SU-DHL-6 (cell line): Measurements from ENCODE around the gene ATOSA.

ENCODE experiments used
- H2AFZ ChIP-seq: fragments of 200-600 bp; sonication (generic); 2 replicates; pipeline ENCODE4 v1.6.1; 2014; ENCODE audit warnings: low read depth, mild to moderate bottlenecking, moderate library complexity, mixed read lengths, antibody characterized with exemption, low read length; ENCODE audit not compliant: severe bottlenecking
- H3F3A ChIP-seq: fragments of 200-600 bp; shearing (Covaris generic); 2 replicates; pipeline ENCODE4 v1.6.0; 2016; ENCODE audit warnings: antibody characterized with exemption, mild to moderate bottlenecking; ENCODE audit not compliant: insufficient read depth
- H3K27ac ChIP-seq: fragments of 200-600 bp; sonication (generic); 2 replicates; pipeline ENCODE4 v1.5.1; 2016; ENCODE audit warnings: low read depth, mild to moderate bottlenecking, low read length, moderate library complexity, mixed read lengths
- H3K27me3 ChIP-seq: fragments of 200-600 bp; sonication (generic), shearing (Covaris generic); 2 replicates; pipeline ENCODE4 v1.6.0; 2014; ENCODE audit warnings: mild to moderate bottlenecking, low read length
- H3K36me3 ChIP-seq: fragments of 200-600 bp; sonication (generic); 2 replicates; pipeline ENCODE4 v1.6.1; 2014; ENCODE audit warnings: mild to moderate bottlenecking, low read length, mixed read lengths
- H3K4me2 ChIP-seq: fragments of 300-600, 200-600 bp; shearing (Covaris generic), sonication (generic); 2 replicates; pipeline ENCODE4 v1.6.0; 2014; ENCODE audit warnings: low read length, low read depth, mild to moderate bottlenecking; ENCODE audit not compliant: poor library complexity, severe bottlenecking
- H3K4me3 ChIP-seq: fragments of 200-600 bp; sonication (generic); 2 replicates; pipeline ENCODE4 v1.5.1; 2014; ENCODE audit warnings: antibody characterized with exemption, low read length, mild to moderate bottlenecking, mixed read lengths; ENCODE audit not compliant: insufficient read depth, poor library complexity, severe bottlenecking
- H3K79me2 ChIP-seq: fragments of 200-600 bp; sonication (generic); 2 replicates; pipeline ENCODE4 v1.6.1; 2014; ENCODE audit warnings: mild to moderate bottlenecking, low read length, moderate library complexity; ENCODE audit not compliant: insufficient read depth
- H3K9ac ChIP-seq: fragments of 200-600 bp; sonication (generic); 2 replicates; pipeline ENCODE4 v1.7.0; 2014; ENCODE audit warnings: mild to moderate bottlenecking, low read length
- H3K9me2 ChIP-seq: fragments of 200-600 bp; sonication (generic); replicated peaks from 2 replicates; pipeline ENCODE4 v1.6.1; 2014; ENCODE audit warnings: low read length; ENCODE audit not compliant: insufficient read depth
- H3K9me3 ChIP-seq: fragments of 200-600 bp; sonication (generic); 2 replicates; pipeline ENCODE4 v1.6.1; 2014; ENCODE audit warnings: low read length, mixed read lengths; ENCODE audit not compliant: insufficient read depth
- H4K20me1 ChIP-seq: fragments of 200-600 bp; sonication (generic); 2 replicates; pipeline ENCODE4 v1.6.1; 2014; ENCODE audit warnings: low read depth, mild to moderate bottlenecking, antibody characterized with exemption, low read length, moderate library complexity, mixed read lengths
- EZH2phosphoT487 ChIP-seq: fragments of 200-600 bp; sonication (generic), shearing (Covaris generic); conservative IDR thresholded peaks from 2 replicates; pipeline ENCODE4 v1.6.1; 2018; ENCODE audit warnings: mild to moderate bottlenecking, antibody characterized with exemption, low read length, moderate library complexity, mixed read lengths
- TF ChIP-seq, protein P1 (sequence below): fragments of 200-600 bp; sonication (generic); IDR thresholded peaks from one replicate; pipeline ENCODE4 v1.5.1; 2017; ENCODE audit warnings: antibody characterized with exemption, mild to moderate bottlenecking, low read length, moderate library complexity; ENCODE audit not compliant: insufficient read depth, poor library complexity, severe bottlenecking

Gene ATOSA

GRCh38 chr15:52674831-52675230 is 4.4 kb downstream of the ATOSA start:
- Histone ChIP-seq H3K36me3 (peaks cover 43% of the 10 kb centered on the region), H3K79me2 (peaks cover 93% of the 10 kb centered on the region), H3K27me3 (no peaks in the 10 kb centered on the region), H3K27ac (no peak overlapping the region), H3K9me3 (no peaks in the 10 kb centered on the region), H2AFZ (no peak overlapping the region), H3K9me2 (no peaks in the 10 kb centered on the region), H3F3A (peaks cover 25% of the 10 kb centered on the region), H3K4me2 (peak overlapping the region; percentile 34), H3K4me3 (no peak overlapping the region), H3K9ac (no peak overlapping the region), H4K20me1 (peaks cover 7% of the 10 kb centered on the region; the same call in 1 of the 2 replicates)
- TF ChIP-seq, protein P1, sequence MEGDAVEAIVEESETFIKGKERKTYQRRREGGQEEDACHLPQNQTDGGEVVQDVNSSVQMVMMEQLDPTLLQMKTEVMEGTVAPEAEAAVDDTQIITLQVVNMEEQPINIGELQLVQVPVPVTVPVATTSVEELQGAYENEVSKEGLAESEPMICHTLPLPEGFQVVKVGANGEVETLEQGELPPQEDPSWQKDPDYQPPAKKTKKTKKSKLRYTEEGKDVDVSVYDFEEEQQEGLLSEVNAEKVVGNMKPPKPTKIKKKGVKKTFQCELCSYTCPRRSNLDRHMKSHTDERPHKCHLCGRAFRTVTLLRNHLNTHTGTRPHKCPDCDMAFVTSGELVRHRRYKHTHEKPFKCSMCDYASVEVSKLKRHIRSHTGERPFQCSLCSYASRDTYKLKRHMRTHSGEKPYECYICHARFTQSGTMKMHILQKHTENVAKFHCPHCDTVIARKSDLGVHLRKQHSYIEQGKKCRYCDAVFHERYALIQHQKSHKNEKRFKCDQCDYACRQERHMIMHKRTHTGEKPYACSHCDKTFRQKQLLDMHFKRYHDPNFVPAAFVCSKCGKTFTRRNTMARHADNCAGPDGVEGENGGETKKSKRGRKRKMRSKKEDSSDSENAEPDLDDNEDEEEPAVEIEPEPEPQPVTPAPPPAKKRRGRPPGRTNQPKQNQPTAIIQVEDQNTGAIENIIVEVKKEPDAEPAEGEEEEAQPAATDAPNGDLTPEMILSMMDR, result no peak
- no peak for TF ChIP-seq EZH2phosphoT487

- Histone ChIP-seq H3F3A (peaks cover 26% of the 10 kb centered on the region), H3K79me2 (peaks cover 90% of the 10 kb centered on the region), H3K9ac (no peak overlapping the region)
Observed at GRCh38 chr15:52673734-52674133, 5.5 kb downstream of the ATOSA start.

GRCh38 chr15:52673312-52673711 is 5.9 kb downstream of the ATOSA start:
- H3K27me3 ChIP-seq, result no peaks in the 10 kb centered on the region
- TF ChIP-seq, protein P1, result no peak
- no peak for TF ChIP-seq EZH2phosphoT487
- H3K36me3 ChIP-seq, result peaks cover 50% of the 10 kb centered on the region
- no peak overlapping the region for H3K4me2 ChIP-seq
- peaks cover 86% of the 10 kb centered on the region for H3K79me2 ChIP-seq
- no peaks in the 10 kb centered on the region for H3K9me3 ChIP-seq
- peaks cover 7% of the 10 kb centered on the region; the same call in 1 of the 2 replicates for H4K20me1 ChIP-seq
- H3K9ac ChIP-seq, result no peak overlapping the region
- H3K4me3 ChIP-seq, result no peak overlapping the region
- H3K9me2 ChIP-seq, result no peaks in the 10 kb centered on the region
- peak overlapping the region; percentile 12; the same call in 1 of the 2 replicates for H3K27ac ChIP-seq
- peaks cover 22% of the 10 kb centered on the region for H3F3A ChIP-seq
- no peak overlapping the region for H2AFZ ChIP-seq

More at GRCh38 chr15:52673734-52674133, 5.5 kb downstream of the ATOSA start:
- H2AFZ ChIP-seq, result no peak overlapping the region
- H3K27ac ChIP-seq, result peak overlapping the region; percentile 7; the same call in 1 of the 2 replicates
- peaks cover 7% of the 10 kb centered on the region; the same call in 1 of the 2 replicates for H4K20me1 ChIP-seq
- no peaks in the 10 kb centered on the region for H3K27me3 ChIP-seq
- no peak overlapping the region for H3K4me3 ChIP-seq
- TF ChIP-seq EZH2phosphoT487, result no peak
- TF ChIP-seq, protein P1, result no peak
- no peaks in the 10 kb centered on the region for H3K9me3 ChIP-seq
- H3K9me2 ChIP-seq, result no peaks in the 10 kb centered on the region
- H3K4me2 ChIP-seq, result peak overlapping the region; percentile 34
- peaks cover 50% of the 10 kb centered on the region for H3K36me3 ChIP-seq
